HG02885 (cell line): ENCODE data around the gene ZMIZ1.
A peak's percentile ranks its signal among the peaks of the same experiment; 100 is the strongest.

Source experiments
- ATAC-seq: cut with Tn5 transposase; IDR thresholded peaks from one replicate; pipeline ENCODE4 v1.9.1; 2021; ENCODE audit warnings: mild to moderate bottlenecking; ENCODE audit not compliant: unreplicated experiment, poor library complexity

The ZMIZ1 gene

DNA sequence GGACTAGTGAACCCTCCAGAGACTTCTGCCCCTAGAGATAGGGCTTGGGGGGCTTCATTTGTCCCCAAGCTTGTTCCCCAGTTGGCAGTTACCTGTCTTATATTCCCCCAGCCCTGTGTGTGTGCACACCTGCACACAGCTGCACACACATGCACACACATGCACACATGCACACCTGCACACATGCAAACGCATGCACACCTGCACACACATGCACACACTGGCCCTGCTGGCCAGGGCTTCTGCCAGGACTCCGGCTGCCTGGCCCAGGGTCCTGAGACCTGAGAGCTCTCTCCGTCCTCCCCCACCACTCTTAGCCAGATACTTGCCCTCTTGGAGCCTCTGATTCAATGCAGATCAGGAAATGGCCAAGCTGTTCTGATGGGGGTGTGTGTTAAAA is 6.7 kb downstream of the ZMIZ1 start:
- ATAC-seq, result no peak

DNA sequence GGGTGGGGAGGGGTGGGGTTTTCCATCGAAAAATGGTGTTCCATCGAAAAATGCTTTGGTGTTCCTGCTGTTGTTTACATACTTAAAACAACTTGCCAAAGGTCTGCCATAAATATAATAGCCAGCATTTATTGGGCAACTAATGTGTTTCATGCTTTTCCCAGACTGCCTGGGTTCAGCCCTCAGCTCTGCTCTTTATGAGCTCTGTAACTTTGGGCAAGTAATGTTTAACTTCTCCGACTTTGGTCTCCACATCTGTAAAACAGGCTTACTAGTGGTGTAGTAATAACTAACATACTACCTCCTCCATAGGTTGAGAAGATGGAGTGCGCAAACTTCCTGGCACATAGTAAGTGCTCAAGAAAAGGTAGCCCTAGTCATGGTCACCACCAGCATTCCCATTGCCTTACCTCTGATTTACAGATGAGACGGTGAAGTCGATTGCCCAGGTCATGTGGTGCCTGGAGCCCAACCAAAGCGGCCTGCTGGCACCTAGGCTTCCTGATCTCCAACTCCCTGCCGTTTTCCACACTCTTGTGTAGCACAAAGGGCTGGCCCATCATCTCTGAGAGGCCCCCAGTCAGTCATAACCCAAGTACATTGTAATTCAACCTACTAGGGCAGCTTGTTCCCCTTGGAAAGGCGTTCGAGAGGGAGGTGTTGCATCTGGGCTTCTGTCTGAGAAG is 8.9 kb downstream of the ZMIZ1 start:
- ATAC-seq, result no peak

DNA sequence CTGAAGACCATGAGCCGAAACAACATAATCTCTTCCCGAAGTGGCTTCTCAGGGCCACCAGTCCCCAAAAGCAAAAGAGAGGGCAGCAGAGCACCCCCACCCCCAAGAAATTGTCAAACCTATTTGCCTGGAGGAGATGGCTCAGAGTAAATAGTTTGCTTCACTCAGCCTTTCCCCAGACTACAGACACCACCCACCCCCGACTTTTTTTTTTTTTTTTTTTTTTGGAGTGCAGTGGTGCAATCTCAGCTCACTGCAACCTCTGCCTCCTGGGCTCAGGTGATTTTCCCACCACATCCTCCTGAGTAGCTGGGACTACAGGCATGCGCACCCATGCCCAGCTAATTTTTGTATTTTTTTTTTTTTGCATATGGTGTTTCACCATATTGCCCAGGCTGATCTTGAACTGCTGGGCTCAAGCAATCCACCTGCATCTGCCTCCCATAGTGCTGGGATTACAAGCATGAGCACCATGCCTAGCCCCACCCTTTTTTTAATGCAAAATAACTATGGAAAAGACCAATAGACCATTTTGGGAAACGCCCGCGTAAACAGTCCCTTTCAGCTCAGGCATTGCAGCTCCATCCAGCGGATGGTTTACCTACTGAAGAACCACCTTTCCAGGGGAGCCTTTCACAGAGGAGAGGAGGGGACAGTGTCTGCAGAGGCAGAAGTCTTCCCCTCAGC is 9.7 kb downstream of the ZMIZ1 start:
- ATAC-seq, result no peak

DNA sequence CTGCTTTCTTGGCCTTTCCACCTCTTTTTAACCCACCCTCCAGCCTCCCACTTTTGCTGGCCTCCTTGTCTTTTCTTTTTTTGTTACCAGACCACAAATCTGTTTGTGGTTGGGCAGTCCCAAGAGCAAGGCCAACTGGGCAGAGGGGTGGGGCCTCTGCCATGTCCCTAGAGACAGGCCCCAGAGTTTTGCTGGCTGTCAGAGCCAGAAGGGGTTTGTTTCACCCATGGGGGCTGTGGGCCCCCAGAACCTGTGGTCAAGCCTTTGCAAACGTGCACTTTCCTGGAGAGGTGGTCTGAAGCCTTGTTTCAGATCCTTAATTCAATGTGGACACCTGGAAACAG is 10.3 kb downstream of the ZMIZ1 start:
- ATAC-seq, result no peak

DNA sequence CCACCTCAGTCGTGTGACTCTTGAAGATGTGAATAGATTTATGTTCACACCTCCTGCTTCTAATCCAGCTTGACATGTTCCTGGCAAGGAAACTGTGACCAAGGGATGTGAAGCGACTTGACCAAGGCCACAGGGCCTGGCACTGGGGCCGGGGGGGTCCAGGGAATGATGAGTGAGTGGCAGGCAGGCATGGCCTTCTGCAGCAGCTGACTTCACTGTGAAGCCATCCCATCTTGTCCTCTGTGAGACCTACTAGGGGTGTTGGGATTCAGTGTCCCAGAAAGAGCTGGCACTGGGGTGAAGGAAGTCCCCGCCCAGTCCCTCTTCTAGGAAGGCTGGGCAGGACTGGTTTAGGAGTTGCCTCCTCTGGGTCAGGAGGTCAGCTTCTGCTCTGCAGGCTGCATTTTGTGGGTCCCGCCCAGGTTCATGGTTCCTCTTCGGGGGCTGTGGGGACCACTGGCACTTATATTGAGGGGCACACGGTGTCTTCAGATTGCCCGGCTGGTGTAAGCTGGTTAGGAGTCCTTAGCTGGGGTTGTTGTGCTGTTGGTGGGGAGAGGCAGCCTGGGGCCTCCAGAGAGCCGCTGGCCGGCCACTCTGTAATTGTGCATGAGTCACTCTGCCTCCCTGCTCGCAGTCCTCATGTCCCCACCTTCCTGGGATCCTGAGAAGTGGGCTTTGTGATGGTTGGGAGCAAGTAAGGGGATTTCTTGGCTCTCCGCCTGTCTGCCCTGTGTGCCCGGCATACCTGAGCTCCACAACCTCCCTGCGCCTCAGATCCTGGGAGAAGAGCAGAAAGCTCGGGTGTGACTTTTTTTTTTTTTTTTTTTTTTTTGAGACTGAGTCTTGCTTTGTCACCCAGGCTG is 11.0 kb downstream of the ZMIZ1 start:
- no peak for ATAC-seq

DNA sequence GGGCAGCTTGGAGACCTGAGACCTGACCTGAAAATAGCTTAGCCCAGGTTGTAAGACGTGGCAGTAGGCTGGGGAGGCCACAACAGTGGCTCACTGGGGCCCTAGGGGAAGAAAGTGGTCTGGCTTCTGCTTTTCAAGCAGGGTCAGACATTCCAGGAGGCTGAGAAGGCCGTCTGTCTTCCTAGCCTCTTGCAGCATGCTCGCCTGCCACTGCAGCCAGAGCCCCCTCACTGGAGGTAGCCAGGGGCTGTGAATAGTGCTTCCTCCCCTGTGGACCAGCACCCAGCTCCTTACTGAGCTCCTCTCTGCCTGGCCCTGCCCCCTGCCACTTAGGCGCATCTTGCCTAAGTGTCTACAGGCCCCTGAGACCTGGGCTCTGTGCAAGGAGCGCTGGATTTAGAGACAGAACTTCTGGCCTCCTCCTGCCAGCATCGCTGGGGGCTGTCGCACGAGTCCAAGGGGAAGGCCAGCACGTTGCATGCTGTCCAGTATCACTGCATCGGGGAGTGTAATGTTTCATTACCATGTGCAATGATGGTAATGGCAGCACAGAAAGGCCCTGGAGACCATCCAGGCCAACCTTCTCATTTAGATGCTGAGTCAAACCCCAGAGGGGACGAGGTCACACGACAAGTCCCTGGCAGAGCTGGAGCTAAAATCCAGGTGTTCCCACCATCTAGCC is 12.7 kb downstream of the ZMIZ1 start:
- no peak for ATAC-seq

DNA sequence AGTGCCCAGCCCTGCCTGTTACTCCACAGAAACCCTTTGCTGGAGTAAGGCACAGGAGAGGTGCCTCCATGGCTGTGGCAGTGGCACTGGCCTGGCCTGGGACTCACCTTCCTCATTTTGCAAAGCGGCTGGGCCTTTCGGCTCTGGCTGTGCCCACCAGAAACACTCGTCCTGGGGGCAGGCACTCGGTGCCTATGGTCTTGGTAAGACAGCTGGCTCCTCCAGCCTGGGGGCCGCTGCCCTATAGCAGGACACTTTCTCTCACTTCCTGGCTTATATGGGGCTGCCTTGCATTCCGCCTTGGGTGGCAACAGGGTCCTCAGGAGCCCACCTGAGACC is 13.2 kb downstream of the ZMIZ1 start:
- no peak for ATAC-seq

DNA sequence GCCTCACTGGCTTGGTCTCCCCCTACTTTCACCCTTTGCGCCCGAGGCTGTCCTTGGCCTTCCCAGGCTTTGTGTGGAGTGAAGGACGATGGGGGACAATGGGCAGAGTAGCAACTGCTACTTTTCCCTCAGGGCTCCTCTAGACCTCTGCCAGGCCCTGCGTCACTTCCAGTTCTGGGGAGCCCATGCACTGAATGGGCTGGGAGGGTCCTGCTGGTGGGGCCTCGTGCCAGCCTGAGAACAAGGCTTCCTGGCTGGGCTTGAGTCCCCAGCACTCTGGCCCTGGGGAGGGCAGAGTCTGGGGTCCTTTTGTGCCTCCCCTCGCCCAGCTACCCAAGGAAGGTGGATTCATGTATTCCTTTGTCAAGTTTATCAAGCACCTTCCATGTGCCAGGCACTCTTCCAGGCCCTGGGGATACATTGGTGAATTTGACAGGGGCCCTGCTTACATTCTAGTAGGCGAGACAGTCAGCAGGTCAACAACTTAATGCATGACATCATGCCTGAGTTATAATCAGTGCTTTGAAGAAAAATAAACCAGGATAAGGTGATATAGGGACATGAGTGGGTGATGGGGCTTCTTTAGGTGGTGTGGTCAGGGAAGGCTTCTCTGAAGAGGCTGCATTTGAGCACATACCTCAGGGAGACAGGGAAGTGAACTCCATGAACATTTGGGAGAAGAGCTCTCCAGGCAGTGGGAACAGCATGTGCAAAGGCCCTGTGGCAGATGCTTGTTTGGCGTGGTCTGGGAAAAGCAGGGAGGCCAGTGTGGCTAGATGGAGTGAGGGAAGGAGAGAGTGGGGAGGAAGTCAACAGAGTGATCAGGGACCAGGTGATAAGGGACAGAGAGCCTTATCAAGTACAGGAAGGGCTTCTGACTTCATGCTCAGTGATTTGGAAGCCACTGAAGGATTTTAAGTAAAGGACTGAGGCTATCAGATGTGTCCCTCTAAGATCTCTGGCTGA is 14.1 kb downstream of the ZMIZ1 start:
- no peak for ATAC-seq

DNA sequence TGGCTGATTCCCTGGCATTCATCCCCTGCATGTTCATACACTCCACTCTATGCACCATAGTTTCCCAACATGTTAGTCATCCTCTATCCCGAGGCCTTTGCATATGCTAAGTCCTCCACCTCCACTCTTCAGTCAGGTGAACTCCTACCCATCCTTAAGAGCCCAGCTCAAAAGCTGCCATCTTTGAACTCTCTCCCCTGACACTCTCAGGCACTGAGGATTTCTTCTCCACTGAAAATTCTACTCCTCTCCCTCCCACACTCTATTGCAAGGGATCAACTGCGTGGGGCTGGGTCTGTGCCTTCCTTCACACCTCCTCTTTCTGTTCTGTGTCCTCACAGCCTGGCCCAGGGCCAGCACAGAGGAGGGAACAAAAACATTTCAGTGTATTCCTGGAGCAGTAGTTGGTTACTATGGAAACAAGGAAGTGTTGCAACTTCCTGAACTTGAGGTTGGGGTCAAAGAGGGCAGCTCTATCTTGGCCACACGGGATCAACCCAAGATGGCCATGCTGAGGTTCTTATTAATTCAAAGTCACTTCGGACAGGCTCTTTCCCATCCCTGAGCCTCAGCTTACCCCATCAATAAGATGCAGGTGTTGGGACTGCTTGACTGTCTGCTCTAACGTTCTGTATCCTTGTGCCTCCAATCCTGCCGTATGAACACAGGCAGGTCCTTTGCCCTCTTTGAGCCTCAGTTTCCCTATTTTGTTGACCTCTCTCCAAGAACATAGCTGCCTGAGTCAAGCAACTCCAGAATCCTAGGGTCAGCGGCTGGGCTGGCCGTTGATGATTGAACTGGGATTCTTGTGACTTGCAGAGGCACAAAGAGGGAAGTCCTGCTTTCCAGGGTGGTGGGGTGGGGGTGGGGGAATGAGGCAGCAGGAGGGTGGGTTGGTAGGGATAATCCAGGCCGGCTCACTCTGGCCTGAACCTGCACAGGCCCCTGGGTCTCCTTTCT is 15.5 kb downstream of the ZMIZ1 start:
- ATAC-seq, result no peak

DNA sequence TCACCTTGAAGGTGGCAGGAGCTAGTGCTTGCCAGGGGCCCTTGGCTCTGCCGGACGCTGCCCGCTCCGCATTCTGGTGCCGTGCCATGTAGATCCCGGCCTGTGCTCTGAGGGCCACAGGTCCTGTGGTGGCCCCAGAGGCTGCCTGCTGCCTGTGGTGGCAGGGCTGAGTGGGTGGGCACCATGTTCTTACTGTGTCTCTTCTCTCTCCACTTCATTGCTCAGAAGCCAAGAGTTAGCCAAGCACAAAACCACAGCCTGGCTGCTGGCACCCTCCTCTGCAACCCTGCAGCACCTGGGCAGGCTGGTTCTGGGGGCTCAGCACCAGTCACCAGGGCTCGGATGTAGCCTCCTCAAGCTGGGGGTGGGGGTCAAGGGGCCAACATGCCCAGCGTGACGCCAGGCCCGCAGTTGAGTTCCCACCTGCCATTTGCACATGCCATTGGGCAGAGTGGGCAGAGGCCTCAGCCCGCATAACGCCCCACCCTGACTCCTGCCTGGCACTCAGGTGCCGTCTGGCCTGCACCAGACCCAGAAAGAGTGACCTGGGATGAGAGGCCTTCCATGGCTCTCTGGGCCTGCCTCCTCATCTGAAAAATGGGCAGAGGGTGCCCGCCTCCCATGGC is 16.3 kb downstream of the ZMIZ1 start:
- no peak for ATAC-seq

DNA sequence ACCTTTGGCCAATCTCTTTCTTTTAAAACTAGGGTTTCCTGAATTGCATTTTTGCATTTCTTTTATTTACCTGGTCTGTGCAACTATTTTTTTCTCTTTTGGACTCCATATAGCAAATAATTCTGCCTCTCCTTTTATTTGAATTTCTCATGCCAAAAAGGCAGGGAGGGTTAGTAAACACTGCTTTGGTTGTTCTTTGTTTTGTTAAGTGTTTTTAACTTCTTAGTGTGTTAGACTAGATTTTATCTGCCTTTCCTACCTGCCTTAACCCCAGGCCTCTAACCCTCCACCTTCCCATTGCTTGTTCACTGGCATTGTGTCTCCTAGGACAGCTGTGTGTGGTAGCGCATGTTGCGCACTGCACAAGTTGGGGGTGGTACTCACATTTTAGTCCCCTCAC is 18.1 kb downstream of the ZMIZ1 start:
- ATAC-seq, result no peak

DNA sequence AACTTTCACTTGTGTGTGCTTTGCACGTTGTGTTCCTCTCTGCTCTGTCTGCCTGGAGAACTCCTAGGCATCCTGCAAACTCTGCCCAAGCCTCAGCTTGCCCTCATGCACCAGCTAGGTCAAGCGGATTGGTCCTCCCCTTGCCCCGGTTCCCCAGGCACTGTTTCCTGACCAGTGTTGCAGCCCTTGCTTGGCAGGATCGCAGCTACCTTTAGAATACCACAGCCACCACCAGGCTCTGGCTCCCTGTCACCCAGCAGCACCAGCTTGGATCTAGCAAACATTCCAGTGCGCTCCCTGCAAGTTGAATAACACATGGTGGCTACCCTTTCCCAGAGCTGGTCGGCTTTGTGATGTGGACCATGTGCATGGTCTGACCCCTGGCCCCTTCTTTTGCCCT is 19.0 kb downstream of the ZMIZ1 start:
- no peak for ATAC-seq

DNA sequence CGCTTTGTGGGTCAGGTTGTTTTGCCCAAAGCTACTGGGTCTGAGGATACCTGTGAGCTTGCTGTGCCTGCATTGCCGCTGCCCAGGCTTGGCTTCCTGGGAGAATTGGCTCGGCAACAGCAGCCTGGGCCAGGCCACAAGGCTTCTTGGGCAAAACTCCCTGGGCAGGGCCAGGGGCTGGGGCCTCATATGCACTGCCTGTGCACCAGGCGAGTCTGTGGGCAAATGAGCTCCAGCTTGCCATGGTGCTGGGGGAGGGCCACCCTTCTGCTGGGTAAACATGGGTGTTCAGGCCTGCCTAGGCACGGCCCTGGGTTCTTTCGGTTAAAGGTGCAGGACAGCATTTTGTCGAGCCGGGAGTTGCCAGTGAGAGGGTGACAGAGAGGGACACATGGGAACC is 19.4 kb downstream of the ZMIZ1 start:
- ATAC-seq, result no peak

DNA sequence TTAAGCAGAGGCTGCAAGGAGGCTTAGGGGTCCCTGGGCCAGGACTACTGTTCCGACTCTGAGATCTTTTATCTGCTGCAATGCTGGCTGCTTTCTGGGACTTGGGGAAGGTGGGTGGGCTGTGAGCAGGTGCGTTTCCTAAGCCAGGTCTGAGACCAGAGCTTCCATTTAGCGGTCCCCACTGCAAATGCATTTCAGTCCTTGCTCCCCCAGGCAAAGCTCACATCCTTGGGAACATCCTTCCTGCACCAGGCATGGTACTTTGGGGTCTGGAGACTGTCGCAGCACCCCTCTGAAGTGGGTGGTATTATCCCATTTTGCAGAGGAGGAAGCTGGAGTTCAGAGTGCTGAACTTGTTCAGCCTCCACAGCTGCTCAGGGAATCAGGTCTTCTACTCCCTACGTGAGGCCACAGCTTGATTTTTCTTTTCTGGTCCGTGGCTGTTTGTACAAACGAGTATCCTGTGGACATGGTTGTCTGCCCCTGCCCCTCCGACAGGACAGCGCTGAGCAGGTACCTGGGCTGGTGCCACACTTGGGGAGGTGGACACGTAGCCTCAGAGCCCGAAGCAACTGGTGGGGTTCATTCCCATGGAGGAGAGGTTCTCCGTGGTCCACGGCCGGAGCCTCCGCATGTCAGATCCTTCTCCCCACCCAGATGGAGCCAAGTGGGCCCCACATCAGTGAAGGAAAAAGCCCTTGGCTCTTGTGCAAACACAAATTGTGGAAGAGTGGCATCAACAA is 20.0 kb downstream of the ZMIZ1 start:
- no peak for ATAC-seq

DNA sequence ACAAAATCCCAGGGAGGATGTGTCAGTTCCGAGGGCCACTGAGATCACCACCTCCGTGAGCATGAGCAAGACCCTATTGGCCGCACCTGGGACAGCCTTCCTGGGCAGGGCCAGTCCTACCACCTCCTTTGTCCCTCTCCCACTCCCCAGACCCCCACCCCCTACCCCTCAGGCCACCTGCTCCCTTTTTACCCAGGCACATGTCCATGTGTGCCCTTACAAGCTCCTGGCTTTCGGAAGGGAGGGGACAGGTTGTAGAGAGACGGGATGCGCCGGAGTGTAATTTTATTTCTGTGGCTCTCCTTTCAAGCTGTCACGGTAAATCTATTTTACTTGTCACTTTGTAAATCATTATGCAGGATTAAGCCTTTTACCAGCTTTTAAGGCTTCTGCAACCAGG is 20.9 kb downstream of the ZMIZ1 start:
- no peak for ATAC-seq

DNA sequence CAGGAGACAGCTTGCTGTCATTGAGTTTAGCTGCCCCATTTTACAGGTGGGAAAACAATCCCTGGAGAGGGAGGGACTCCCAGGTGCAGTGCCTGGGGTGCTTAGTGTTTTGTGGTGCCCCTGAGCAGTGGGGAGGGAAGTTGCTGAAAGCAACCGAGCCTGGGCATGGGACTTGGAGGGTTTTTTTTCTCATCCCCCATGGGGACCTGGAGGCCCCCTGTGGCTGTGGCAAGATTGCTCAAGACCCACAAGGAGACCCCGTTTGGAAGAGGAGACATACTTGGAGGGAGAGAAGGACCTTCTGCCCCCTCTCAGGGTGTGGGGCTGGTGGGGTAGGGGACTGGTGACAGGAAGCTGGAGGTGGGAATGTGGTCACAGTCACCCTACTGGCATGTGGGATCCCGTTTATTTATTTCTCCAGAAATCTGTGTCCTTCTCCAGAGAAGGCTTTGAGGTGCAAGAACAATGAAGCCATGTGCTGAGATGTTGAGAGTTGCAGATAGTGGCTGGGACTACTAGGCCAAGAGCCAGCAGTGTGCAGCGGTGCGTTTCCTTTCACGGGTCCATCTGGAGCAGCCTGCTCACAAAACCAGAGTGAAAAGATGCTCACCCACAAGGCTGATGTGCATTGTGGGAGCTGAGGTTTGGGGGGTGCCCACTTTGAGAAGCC is 21.5 kb downstream of the ZMIZ1 start:
- peak; percentile 46 for ATAC-seq

DNA sequence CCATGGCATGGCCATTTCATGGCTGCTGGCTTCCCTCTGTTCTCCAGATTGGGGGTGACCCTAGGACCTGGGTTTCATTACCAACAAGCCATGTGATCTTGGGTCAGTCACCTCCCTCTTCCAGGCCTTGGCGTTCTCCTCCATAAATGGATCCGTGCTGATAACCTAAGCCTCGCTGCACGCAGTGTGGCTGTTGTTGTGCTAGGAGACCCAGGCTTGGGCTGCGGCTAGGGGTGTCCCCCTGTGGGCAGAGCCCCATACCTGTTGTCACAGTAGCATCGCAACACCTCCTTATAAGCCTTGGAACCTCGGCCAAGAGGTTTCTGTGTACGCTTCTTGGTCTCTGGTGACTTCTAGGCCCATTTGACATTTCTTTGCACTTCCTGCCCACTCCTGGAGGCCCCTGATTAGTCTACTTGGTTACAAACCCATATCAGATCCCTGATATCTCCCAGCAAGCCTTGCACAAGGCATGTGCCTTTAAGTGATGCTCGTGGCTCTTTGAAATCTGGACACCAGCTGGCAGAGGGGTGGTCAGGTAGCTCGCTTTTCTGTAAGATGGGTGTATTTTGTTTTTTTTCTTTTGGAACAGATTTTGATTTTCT is 23.6 kb downstream of the ZMIZ1 start:
- no peak for ATAC-seq
